H1 (cell line): ENCODE measurements around the gene FARS2. TPM values are rescaled to one million over a fixed set of nuclear protein-coding genes. Genes with fewer than 3 reads are reported as not detected.

Source experiments
- ATF2 ChIP-seq: IDR thresholded peaks from 2 replicates; pipeline ENCODE4 v1.6.1; 2012; ENCODE audit warnings: low read length, inconsistent platforms
- CTCF ChIP-seq, 3 experiments: IDR thresholded peaks; 1 replicate in 2 of 3; 2 replicates in 1 of 3; pipeline versions ENCODE4 v1.5.1 to v1.6.1; 2011; ENCODE audit warnings: low read length in 3 of 3, mild to moderate bottlenecking in 3 of 3, inconsistent platforms in 2 of 3, low read depth in 1 of 3, moderate library complexity in 1 of 3; ENCODE audit not compliant: insufficient read depth in 1 of 3; ENCODE audit errors: control extremely low read depth in 1 of 3
- EP300 ChIP-seq, 2 experiments: IDR thresholded peaks; 1 replicate in 1 of 2; 2 replicates in 1 of 2; pipeline ENCODE4 v1.6.1; 2011 to 2012; ENCODE audit warnings: low read depth in 2 of 2, low read length in 2 of 2, mild to moderate bottlenecking in 2 of 2, borderline replicate concordance in 1 of 2, inconsistent platforms in 1 of 2, moderate library complexity in 1 of 2
- NRF1 ChIP-seq: IDR thresholded peaks from 2 replicates; pipeline ENCODE4 v1.6.1; 2011; ENCODE audit warnings: mild to moderate bottlenecking, low read depth, low read length, improper control_type of control experiment
- POLR2A ChIP-seq, 2 experiments: IDR thresholded peaks; 1 replicate in 1 of 2; 2 replicates in 1 of 2; pipeline ENCODE4 v1.6.1; 2011; ENCODE audit warnings: low read depth in 2 of 2, low read length in 2 of 2, mild to moderate bottlenecking in 2 of 2; ENCODE audit errors: control extremely low read depth in 1 of 2
- RXRA ChIP-seq: IDR thresholded peaks from 2 replicates; pipeline ENCODE4 v1.6.1; 2011; ENCODE audit warnings: low read depth, mild to moderate bottlenecking, low read length, moderate library complexity; ENCODE audit not compliant: insufficient read depth
- SP2 ChIP-seq: IDR thresholded peaks from 2 replicates; pipeline ENCODE4 v1.6.1; 2012; ENCODE audit warnings: mild to moderate bottlenecking, low read length, inconsistent platforms
- polyA plus RNA-seq, 7 experiments: library from polyadenylated mRNA; depleted of rRNA in 3 of 7; stranded (reverse) in 5 of 7; unstranded in 2 of 7; fragments of >200 nt in 5 of 7; fragments of 200-250 nt in 2 of 7; gene quantifications; 1 replicate in 5 of 7; 2 replicates in 1 of 7; 4 replicates in 1 of 7; pipeline versions ENCODE4 v1.2.1 to v1.2.3, GENCODE V29; 2011 to 2013; ENCODE audit warnings: missing spikeins in 2 of 7, mixed read lengths in 2 of 7
- total RNA-seq: library from RNA; stranded (reverse); fragmentation: NEBNext Ultra II Directional; extraction: Animal tissue kit (Norgen Biotek cat#: 25700); gene quantifications from 2 replicates; pipeline ENCODE4 v1.2.1, GENCODE V29; 2021

The FARS2 gene
- total and polyA plus RNA-seq, 2 of the 8 experiments (the other 6 are each of a cell fraction or from before 2014, with no cell fraction given): 11.7 to 14.4 TPM

GRCh38 chr6:5459346-5459745 is 198.0 kb downstream of the FARS2 start (continued):
- TF ChIP-seq CTCF (IDR thresholded peaks at IDR 0.05; ENCODE audit: control extremely low read depth in 1 of 3, insufficient read depth in 1 of 3, low read depth in 1 of 3, low read length in 3 of 3) (no peak), RXRA (no peak), ATF2 (no peak), POLR2A (IDR thresholded peaks at IDR 0.05; ENCODE audit: control extremely low read depth in 1 of 2, low read depth in 2 of 2, low read length in 2 of 2) (no peak), SP2 (no peak), EP300 (IDR thresholded peaks at IDR 0.05; ENCODE audit: borderline replicate concordance in 1 of 2, low read depth in 2 of 2, low read length in 2 of 2) (no peak), NRF1 (no peak)
